Endothelial cell (in vitro differentiated cells): ENCODE data around the gene EXOSC7. TPM values are rescaled to one million over a fixed set of nuclear protein-coding genes. Genes with fewer than 3 reads are reported as not detected.
"Not testable (repeated sequence)": the region's sequence is repeated elsewhere in the genome, so short reads cannot be mapped to it uniquely, and the experiment has no call there.

Source experiments
- DNase-seq: peaks from one replicate; pipeline ENCODE4 v3.0.0; 2021; ENCODE audit warnings: low spot score
- H3K27ac Mint-ChIP-seq: one replicate; pipeline ENCODE4 v1.8.0; 2021; ENCODE audit warnings: mixed read lengths, inconsistent platforms; ENCODE audit not compliant: unreplicated experiment
- H3K27me3 Mint-ChIP-seq: one replicate; pipeline ENCODE4 v1.8.0; 2021; ENCODE audit warnings: mild to moderate bottlenecking, moderate library complexity, mixed read lengths, inconsistent platforms; ENCODE audit not compliant: unreplicated experiment
- H3K36me3 Mint-ChIP-seq: one replicate; pipeline ENCODE4 v1.8.0; 2021; ENCODE audit warnings: mild to moderate bottlenecking, low read depth, mixed read lengths, inconsistent platforms; ENCODE audit not compliant: unreplicated experiment
- H3K4me1 Mint-ChIP-seq: one replicate; pipeline ENCODE4 v1.8.0; 2021; ENCODE audit warnings: mild to moderate bottlenecking, mixed read lengths, inconsistent platforms; ENCODE audit not compliant: unreplicated experiment
- H3K4me3 Mint-ChIP-seq: one replicate; pipeline ENCODE4 v1.8.0; 2021; ENCODE audit warnings: mild to moderate bottlenecking, mixed read lengths, inconsistent platforms; ENCODE audit not compliant: unreplicated experiment
- H3K9me3 Mint-ChIP-seq: one replicate; pipeline ENCODE4 v1.8.0; 2021; ENCODE audit warnings: mixed read lengths, inconsistent platforms; ENCODE audit not compliant: unreplicated experiment
- CTCF ChIP-seq: fragments of 200-600 bp; sonication (generic); IDR thresholded peaks from one replicate; pipeline ENCODE4 v1.5.0; 2021; ENCODE audit warnings: antibody characterized with exemption; ENCODE audit not compliant: unreplicated experiment
- total RNA-seq: library from RNA; stranded (reverse); fragmentation: NEBNext Ultra II Directional; extraction: Animal tissue kit (Norgen Biotek cat#: 25700); gene quantifications from one replicate; pipeline ENCODE4 v1.2.1, GENCODE V29; 2021; ENCODE audit not compliant: unreplicated experiment

EXOSC7 gene
- total RNA-seq, 1 donor from 2014 or later = 33.2 TPM

- H3K27ac Mint-ChIP-seq = no peak overlapping the region
- H3K27me3 Mint-ChIP-seq = no peaks in the 10 kb centered on the region
- no peak for DNase-seq
- TF ChIP-seq CTCF = no peak
- no peaks in the 10 kb centered on the region for H3K36me3 Mint-ChIP-seq
- H3K9me3 Mint-ChIP-seq = no peaks in the 10 kb centered on the region
- no peaks in the 10 kb centered on the region for H3K4me1 Mint-ChIP-seq
- no peak overlapping the region for H3K4me3 Mint-ChIP-seq
Measured at GRCh38 chr3:45042162-45042561, 66.1 kb downstream of the EXOSC7 start.

GRCh38 chr3:45043728-45044299 lies 67.8 kb downstream of the EXOSC7 start:
- no peaks in the 10 kb centered on the region for H3K27me3 Mint-ChIP-seq
- H3K27ac Mint-ChIP-seq = no peak overlapping the region
- no peaks in the 10 kb centered on the region for H3K4me1 Mint-ChIP-seq

GRCh38 chr3:45048244-45048643 lies 72.2 kb downstream of the EXOSC7 start:
- no peaks in the 10 kb centered on the region for H3K36me3 Mint-ChIP-seq
- H3K27me3 Mint-ChIP-seq = peaks cover 4% of the 10 kb centered on the region
- TF ChIP-seq CTCF = no peak
- no peak overlapping the region for H3K27ac Mint-ChIP-seq
- H3K4me1 Mint-ChIP-seq = no peaks in the 10 kb centered on the region
- no peak for DNase-seq
- no peak overlapping the region for H3K4me3 Mint-ChIP-seq
- H3K9me3 Mint-ChIP-seq = no peaks in the 10 kb centered on the region

More at GRCh38 chr3:45043728-45044299, 67.8 kb downstream of the EXOSC7 start:
- no peaks in the 10 kb centered on the region for H3K36me3 Mint-ChIP-seq
- TF ChIP-seq CTCF = no peak
- H3K4me3 Mint-ChIP-seq = no peak overlapping the region
- DNase-seq = no peak
- no peaks in the 10 kb centered on the region for H3K9me3 Mint-ChIP-seq

GRCh38 chr3:45049807-45050206 lies 73.8 kb downstream of the EXOSC7 start:
- no peaks in the 10 kb centered on the region for H3K4me1 Mint-ChIP-seq
- no peak overlapping the region for H3K27ac Mint-ChIP-seq
- no peak for DNase-seq
- no peak for TF ChIP-seq CTCF
- peaks cover 7% of the 10 kb centered on the region for H3K27me3 Mint-ChIP-seq
- no peaks in the 10 kb centered on the region for H3K36me3 Mint-ChIP-seq
- no peaks in the 10 kb centered on the region for H3K9me3 Mint-ChIP-seq
- no peak overlapping the region for H3K4me3 Mint-ChIP-seq

- Mint-ChIP-seq H3K9me3 (no peaks in the 10 kb centered on the region), H3K27ac (no peak overlapping the region), H3K36me3 (no peaks in the 10 kb centered on the region), H3K4me3 (no peak overlapping the region), H3K4me1 (peaks cover 5% of the 10 kb centered on the region), H3K27me3 (peaks cover 7% of the 10 kb centered on the region)
- no peak for DNase-seq
- no peak for TF ChIP-seq CTCF
Measured at GRCh38 chr3:45051685-45052084, 75.6 kb downstream of the EXOSC7 start.

GRCh38 chr3:45053805-45054195 lies 77.8 kb downstream of the EXOSC7 start:
- H3K4me3 Mint-ChIP-seq, H3K27ac Mint-ChIP-seq, H3K9me3 Mint-ChIP-seq, DNase-seq, H3K36me3 Mint-ChIP-seq: not testable (repeated sequence)
- Mint-ChIP-seq H3K4me1 (peaks cover 11% of the 10 kb centered on the region), H3K27me3 (peaks cover 11% of the 10 kb centered on the region)
